ENCODE data around the gene KNSTRN.

DNA sequence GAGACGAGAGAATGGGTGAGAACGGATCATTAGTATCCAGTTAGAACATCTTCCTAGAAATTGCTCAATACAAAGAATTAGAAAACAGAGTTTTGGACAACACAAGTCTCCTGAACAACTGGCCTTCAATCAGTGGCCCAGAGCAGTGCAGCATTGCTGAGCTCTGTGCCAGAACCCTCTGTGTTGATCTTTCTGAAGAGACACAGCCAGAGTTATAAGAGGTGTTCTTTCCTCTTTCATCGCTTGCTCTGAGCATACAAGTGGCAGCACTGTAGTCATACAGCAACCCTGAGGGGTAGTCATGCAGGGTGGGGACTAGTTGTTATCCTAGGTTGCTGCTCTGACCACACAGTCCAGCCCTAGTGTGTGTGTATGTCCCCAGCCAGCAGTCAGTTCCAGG is 4.0 kb downstream of the KNSTRN start:
- TF ChIP-seq POLR2AphosphoS5 (IDR thresholded peaks at IDR 0.05; ENCODE audit: borderline replicate concordance, low read depth, low read length) (no peak), EZH2 (IDR thresholded peaks at IDR 0.05) (no peak)

Data from SK-N-MC (cell line).